MM.1S (cell line): ENCODE data around the gene ERI3.
A peak's percentile ranks its signal among the peaks of the same experiment; 100 is the strongest.

Source experiments
- DNase-seq: peaks from one replicate; pipeline ENCODE4 v3.0.0-alpha.2; 2015
- H2AFZ ChIP-seq: fragments of 300-600 bp; sonication (generic); 2 replicates; pipeline ENCODE4 v1.6.0; 2016; ENCODE audit warnings: antibody characterized with exemption, low read length
- H3F3A ChIP-seq: fragments of 300-600 bp; sonication (generic); 2 replicates; pipeline ENCODE4 v1.6.1; 2016; ENCODE audit warnings: mild to moderate bottlenecking, antibody characterized with exemption, low read length, moderate library complexity, mixed read lengths; ENCODE audit not compliant: insufficient read depth
- H3K27ac ChIP-seq: fragments of 300-600 bp; sonication (generic); 2 replicates; pipeline ENCODE4 v1.5.1; 2016; ENCODE audit warnings: mild to moderate bottlenecking, low read length
- H3K27me3 ChIP-seq: fragments of 300-600 bp; sonication (generic); replicated peaks from 2 replicates; pipeline ENCODE4 v1.6.0; 2016; ENCODE audit warnings: low read length; ENCODE audit not compliant: insufficient read depth
- H3K36me3 ChIP-seq: fragments of 300-600 bp; sonication (generic); replicated peaks from 2 replicates; pipeline ENCODE4 v1.6.1; 2016; ENCODE audit warnings: mild to moderate bottlenecking, low read length, mixed read lengths; ENCODE audit not compliant: insufficient read depth
- H3K4me1 ChIP-seq: fragments of 300-600 bp; sonication (generic); 2 replicates; pipeline ENCODE4 v1.6.1; 2016; ENCODE audit warnings: low read length, mixed read lengths
- H3K4me2 ChIP-seq: fragments of 300-600 bp; sonication (generic); 2 replicates; pipeline ENCODE4 v1.6.0; 2016; ENCODE audit warnings: low read depth, low read length
- H3K4me3 ChIP-seq: fragments of 300-600 bp; sonication (generic); 2 replicates; pipeline ENCODE4 v1.5.1; 2016; ENCODE audit warnings: low read length, mixed read lengths
- H3K79me2 ChIP-seq: fragments of 300-600 bp; sonication (generic); 2 replicates; pipeline ENCODE4 v1.6.1; 2016; ENCODE audit warnings: mixed run types, low read length, mixed read lengths
- H3K9ac ChIP-seq: fragments of 300-600 bp; sonication (generic); 2 replicates; pipeline ENCODE4 v1.6.1; 2016; ENCODE audit warnings: low read length, mixed read lengths
- H3K9me2 ChIP-seq: fragments of 300-600 bp; sonication (generic); replicated peaks from 2 replicates; pipeline ENCODE4 v1.6.1; 2016; ENCODE audit warnings: mild to moderate bottlenecking, low read length, mixed read lengths; ENCODE audit not compliant: insufficient read depth
- H3K9me3 ChIP-seq: fragments of 300-600 bp; sonication (generic); replicated peaks from 2 replicates; pipeline ENCODE4 v1.6.1; 2016; ENCODE audit warnings: mild to moderate bottlenecking, low read length, mixed read lengths; ENCODE audit not compliant: insufficient read depth
- H4K20me1 ChIP-seq: fragments of 300-600 bp; sonication (generic); 2 replicates; pipeline ENCODE4 v1.6.1; 2016; ENCODE audit warnings: mild to moderate bottlenecking, low read length, moderate library complexity, mixed read lengths; ENCODE audit not compliant: insufficient read depth
- CTCF ChIP-seq: fragments of 300-600 bp; sonication (generic); IDR thresholded peaks from 2 replicates; pipeline ENCODE4 v1.5.1; 2016; ENCODE audit warnings: antibody characterized with exemption, low read length, mixed read lengths
- EZH2 ChIP-seq: fragments of 300-600 bp; sonication (generic); optimal IDR thresholded peaks from 2 replicates; pipeline ENCODE3; 2017; ENCODE audit warnings: low read depth, mild to moderate bottlenecking, antibody characterized with exemption, low read length, mixed read lengths
- EZH2phosphoT487 ChIP-seq: fragments of 300-600 bp; sonication (generic); IDR thresholded peaks from 2 replicates; pipeline ENCODE4 v1.6.1; 2018; ENCODE audit warnings: antibody characterized with exemption, low read length

Gene ERI3

DNA sequence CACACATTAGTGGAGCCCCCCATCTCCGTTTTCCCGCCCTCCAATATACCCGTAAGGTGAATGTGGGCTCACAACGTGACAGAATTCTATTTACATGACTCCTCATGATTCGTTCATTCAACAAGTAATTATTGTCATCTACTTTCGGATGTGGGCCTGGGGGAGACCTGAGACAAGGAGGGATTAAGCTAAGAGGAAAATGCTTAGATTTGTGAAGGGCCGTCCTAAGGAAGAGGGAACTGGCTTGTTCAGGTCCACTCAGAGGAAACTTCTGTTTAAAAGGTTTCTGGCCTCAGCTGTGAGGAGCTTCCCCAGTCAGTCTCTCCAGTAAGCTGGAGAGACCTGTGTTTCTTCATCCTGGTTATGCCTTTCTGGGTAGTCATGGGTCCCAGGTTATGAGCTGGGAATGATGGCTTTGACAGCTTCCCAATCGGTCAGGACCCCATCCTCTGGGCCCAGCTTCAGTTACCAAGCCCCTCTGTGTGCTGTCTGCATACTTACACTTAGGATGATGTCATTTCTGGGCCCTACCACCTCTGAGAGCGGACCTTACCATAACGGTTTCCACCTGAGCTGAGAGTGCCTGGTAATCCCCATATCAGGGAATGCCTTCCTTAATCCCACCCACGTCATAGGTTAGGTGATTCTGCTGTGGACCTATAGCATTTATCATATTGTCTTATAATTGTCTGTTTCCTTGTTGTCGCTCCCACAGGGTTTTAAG, 687 bp upstream of the ERI3 start:
- DNase-seq = no peak

DNA sequence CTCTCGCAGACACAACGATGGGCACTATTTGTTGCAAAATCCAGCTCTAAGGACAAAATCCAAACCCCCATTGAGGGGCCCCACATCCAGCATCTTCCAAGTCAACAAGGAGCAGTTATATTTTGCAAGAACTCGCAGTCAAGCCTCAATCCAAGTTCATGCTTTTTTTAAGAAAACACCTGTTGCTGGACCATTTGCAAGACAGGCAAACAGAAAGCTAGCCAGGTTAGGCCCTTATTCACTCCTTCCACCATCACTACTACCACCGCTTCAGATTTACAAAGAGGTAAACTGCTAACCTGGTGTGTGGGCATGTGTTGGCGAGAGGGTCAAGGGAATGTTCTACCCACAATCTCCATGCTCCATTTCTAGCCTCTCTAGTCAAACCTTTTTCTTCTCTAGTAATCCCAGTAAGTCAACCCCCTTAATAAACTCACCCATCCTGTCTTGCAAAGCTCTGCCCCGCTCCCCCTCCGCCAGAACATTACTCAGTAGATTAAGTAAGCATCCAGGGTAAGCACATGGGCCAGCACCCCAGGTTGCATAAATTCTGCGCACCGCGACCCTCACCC, 703 bp downstream of the ERI3 start:
- H3K27me3 ChIP-seq = no peaks in the 10 kb centered on the region
- peak overlapping the region; percentile 82 for H3K9ac ChIP-seq
- TF ChIP-seq CTCF (no peak), EZH2phosphoT487 (no peak), EZH2 (no peak)
- H3K9me2 ChIP-seq = no peaks in the 10 kb centered on the region
- H3K36me3 ChIP-seq = no peaks in the 10 kb centered on the region
- H4K20me1 ChIP-seq = no peaks in the 10 kb centered on the region
- peak overlapping the region; percentile 77 for H3K4me3 ChIP-seq
- peaks cover 12% of the 10 kb centered on the region for H3K4me1 ChIP-seq
- peak overlapping the region; percentile 82 for H3K4me2 ChIP-seq
- peaks cover 28% of the 10 kb centered on the region for H3K79me2 ChIP-seq
- no peak for DNase-seq
- H3K27ac ChIP-seq = no peak overlapping the region
- peak overlapping the region; percentile 40 for H2AFZ ChIP-seq
- no peaks in the 10 kb centered on the region for H3F3A ChIP-seq
- no peaks in the 10 kb centered on the region for H3K9me3 ChIP-seq

More for the DNA sequence above, 687 bp upstream of the ERI3 start:
- Histone ChIP-seq H3K9me3 (no peaks in the 10 kb centered on the region), H3K27me3 (no peaks in the 10 kb centered on the region), H3K9me2 (no peaks in the 10 kb centered on the region), H2AFZ (peak overlapping the region; percentile 97), H3K79me2 (peaks cover 28% of the 10 kb centered on the region), H3K4me1 (peaks cover 12% of the 10 kb centered on the region), H3F3A (no peaks in the 10 kb centered on the region), H3K36me3 (no peaks in the 10 kb centered on the region), H3K4me2 (peak overlapping the region; percentile 63), H3K4me3 (peak overlapping the region; percentile 51), H4K20me1 (no peaks in the 10 kb centered on the region), H3K27ac (no peak overlapping the region), H3K9ac (0 out of 2 replicates have a peak overlapping the region, but pooled peaks have one; percentile 4)
- TF ChIP-seq EZH2phosphoT487 (no peak), CTCF (no peak), EZH2 (no peak)

DNA sequence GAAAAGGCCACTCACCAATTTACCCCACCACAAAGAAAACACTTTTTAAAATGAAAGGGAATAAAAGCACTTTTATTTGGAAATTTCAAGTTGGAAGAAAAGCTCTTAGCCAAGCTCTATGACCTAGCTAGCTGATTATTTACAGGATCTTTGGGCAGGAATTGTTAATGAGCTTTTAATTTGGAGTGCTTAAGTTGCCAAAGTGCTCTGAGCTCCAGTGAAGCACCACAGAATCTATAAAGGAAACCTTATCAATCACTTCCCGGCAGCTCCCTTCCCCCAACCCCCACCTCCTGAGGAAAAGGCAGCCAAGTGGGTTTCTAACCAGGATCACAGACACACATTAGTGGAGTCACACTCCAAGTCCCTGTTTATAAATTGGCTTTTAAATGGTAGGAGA, 1.5 kb downstream of the ERI3 start:
- Histone ChIP-seq H3K9me2 (no peaks in the 10 kb centered on the region), H3K9me3 (no peaks in the 10 kb centered on the region), H3K9ac (no peak overlapping the region), H3K27me3 (no peaks in the 10 kb centered on the region), H3K36me3 (no peaks in the 10 kb centered on the region), H3K79me2 (peaks cover 28% of the 10 kb centered on the region), H3K27ac (no peak overlapping the region), H3K4me1 (peaks cover 12% of the 10 kb centered on the region), H3F3A (no peaks in the 10 kb centered on the region), H3K4me2 (no peak overlapping the region), H2AFZ (no peak overlapping the region), H4K20me1 (no peaks in the 10 kb centered on the region), H3K4me3 (no peak overlapping the region)
- no peak for TF ChIP-seq CTCF
- TF ChIP-seq EZH2phosphoT487 = no peak
- TF ChIP-seq EZH2 = no peak
- DNase-seq = no peak
